Right lobe of liver (tissue), 6 donors: ENCODE data around the gene POC1B. TPM values are rescaled to one million over a fixed set of nuclear protein-coding genes. Genes with fewer than 3 reads are reported as not detected.

Source experiments
- ATAC-seq, 4 donors: fragments of 200-7000 bp; cut with Tn5 transposase; one replicate each; pipeline ENCODE4 v1.9.1; 2020; ENCODE audit warnings: mild to moderate bottlenecking in 4 of 4, moderate library complexity in 4 of 4
- DNase-seq, 3 donors: peaks; one replicate each; pipeline ENCODE4 v3.0.0-alpha.2; 2020
- H3K27ac ChIP-seq, 3 donors: fragments of 200-600 bp; one replicate each; pipeline ENCODE4 v1.8.0; 2022
- H3K27me3 ChIP-seq, 2 donors: fragments of 200-600 bp; one replicate each; pipeline ENCODE4 v1.8.0; 2022
- H3K36me3 ChIP-seq, 4 donors: fragments of 200-600 bp; sonication (generic) in 1 of 4; one replicate each; pipeline versions ENCODE4 v1.5.1 to v1.8.0; 2017 to 2022; ENCODE audit warnings: control low read depth in 1 of 4
- H3K4me1 ChIP-seq, 4 donors: fragments of 200-600 bp; sonication (generic) in 1 of 4; one replicate each; pipeline versions ENCODE4 v1.5.1 to v1.8.0; 2017 to 2022; ENCODE audit warnings: control low read depth in 1 of 4
- H3K4me3 ChIP-seq, 3 donors: fragments of 200-600 bp; one replicate each; pipeline ENCODE4 v1.8.0; 2022
- H3K9me3 ChIP-seq, 4 donors: fragments of 200-600 bp; sonication (generic) in 1 of 4; one replicate each; pipeline versions ENCODE4 v1.5.1 to v1.8.0; 2017 to 2022; ENCODE audit warnings: control low read depth in 1 of 4
- CTCF ChIP-seq, 4 donors: fragments of 200-600 bp in 3 of 4; fragments of 450-650 bp in 1 of 4; IDR thresholded peaks; one replicate each; pipeline versions ENCODE4 v1.5.1 to v1.8.0; 2016 to 2022; ENCODE audit warnings: antibody characterized with exemption in 4 of 4, mild to moderate bottlenecking in 2 of 4
- POLR2A ChIP-seq: fragments of 450-650 bp; IDR thresholded peaks from one replicate; pipeline ENCODE4 v1.6.1; 2017; ENCODE audit warnings: antibody characterized with exemption, mild to moderate bottlenecking
- WGBS: methylation state at CpG from one replicate; pipeline ENCODE4 v1.1.6; 2018; ENCODE audit warnings: low coverage, low lambda C conversion rate; ENCODE audit not compliant: insufficient coverage; ENCODE audit errors: missing lambda C conversion rate; 5-methylcytosine and 5-hydroxymethylcytosine counted together
- intact Hi-C, 2 donors: fragments of 100-400 bp; cut with DNase I; formaldehyde crosslinking; loops; one replicate each; pipeline versions ENCODE4 v1.11.2 to v1.14.1; 2022
- total RNA-seq, 6 experiments: library from RNA; depleted of rRNA in 2 of 6; stranded (reverse); fragments of >200 nt in 2 of 6; fragmentation: NEBNext Ultra II Directional in 3 of 6; extraction: Animal tissue kit (Norgen Biotek cat#: 25700) in 3 of 6; gene quantifications; one replicate each; pipeline versions ENCODE4 v1.1.0 to v1.2.4, GENCODE V29; 2016 to 2023
- donor health status: DM: no; HTN: yes; CAD: no.
- donor health status: DM: no; HTN: no; CAD: no.
- donor health status: DM: no; HTN: no; CAD: no.
- donor health status: DM: no; HTN: yes; CAD: no.
- donor health status: DM: no; HTN: yes; CAD: no.

POC1B gene
- total RNA-seq, 6 experiments from 2014 or later = 5.3 to 14.5 (median 6.9) TPM

- intact Hi-C loops = no loop called here
- DNase-seq = no peak
- no peaks in the 10 kb centered on the region for H3K27me3 ChIP-seq
- no peak for ATAC-seq
- TF ChIP-seq CTCF (IDR thresholded peaks at IDR 0.05) (no peak), POLR2A (no peak)
- H3K4me3 ChIP-seq = no peak overlapping the region
- no peaks in the 10 kb centered on the region for H3K36me3 ChIP-seq
- no peaks in the 10 kb centered on the region for H3K9me3 ChIP-seq
- peaks cover 0 to 7% (median 2%) of the 10 kb centered on the region in 4 donors for H3K4me1 ChIP-seq
- H3K27ac ChIP-seq = no peak overlapping the region
- 71% methylated on average over 3 of the region's 4 CpGs for WGBS
Measured at GRCh38 chr12:89546151-89546550, 20.3 kb upstream of the POC1B start.

- no peaks in the 10 kb centered on the region for H3K27me3 ChIP-seq
- H3K9me3 ChIP-seq = no peaks in the 10 kb centered on the region
- H3K4me1 ChIP-seq = peaks cover 0 to 7% (median 2%) of the 10 kb centered on the region in 4 donors
- TF ChIP-seq POLR2A = no peak
- TF ChIP-seq CTCF (IDR thresholded peaks at IDR 0.05) = no peak
- DNase-seq (peak; percentile 63 to 84 (median 79)), ATAC-seq (peak; percentile 86 to 94 (median 90))
- no peak overlapping the region for H3K27ac ChIP-seq
- intact Hi-C loops = no loop called here
- no peak overlapping the region for H3K4me3 ChIP-seq
- H3K36me3 ChIP-seq = no peaks in the 10 kb centered on the region
- 38% methylated on average over 4 of the region's 6 CpGs for WGBS
Measured at GRCh38 chr12:89544681-89545184, 18.9 kb upstream of the POC1B start.

- no peaks in the 10 kb centered on the region for H3K27me3 ChIP-seq
- intact Hi-C loops = no loop called here
- WGBS = 73% methylated on average over 1 of the region's 1 CpG
Measured at GRCh38 chr12:89544022-89544421, 18.2 kb upstream of the POC1B start.

GRCh38 chr12:89542912-89543592, 17.2 kb upstream of the POC1B start:
- Histone ChIP-seq H3K4me1 (peaks cover 0 to 7% (median 2%) of the 10 kb centered on the region in 4 donors), H3K36me3 (no peaks in the 10 kb centered on the region), H3K27ac (no peak overlapping the region), H3K27me3 (no peaks in the 10 kb centered on the region), H3K9me3 (no peaks in the 10 kb centered on the region), H3K4me3 (no peak overlapping the region)
- peak in 2 of 3 donors; percentile 27 to 65 for DNase-seq
- peak; percentile 78 to 89 (median 87) for TF ChIP-seq CTCF (IDR thresholded peaks at IDR 0.05)
- no peak for TF ChIP-seq POLR2A
- 6% methylated on average over 6 of the region's 6 CpGs for WGBS
- intact Hi-C loops = no loop called here
- ATAC-seq = peak; percentile 77 to 85 (median 84)

More at GRCh38 chr12:89544022-89544421, 18.2 kb upstream of the POC1B start:
- H3K4me1 ChIP-seq = peaks cover 0 to 7% (median 2%) of the 10 kb centered on the region in 4 donors
- no peaks in the 10 kb centered on the region for H3K9me3 ChIP-seq
- TF ChIP-seq POLR2A (no peak), CTCF (IDR thresholded peaks at IDR 0.05) (no peak)
- no peak overlapping the region for H3K27ac ChIP-seq
- DNase-seq (no peak), ATAC-seq (no peak)
- no peaks in the 10 kb centered on the region for H3K36me3 ChIP-seq
- H3K4me3 ChIP-seq = no peak overlapping the region
